ENCODE data around the gene HVCN1. TPM values are rescaled to one million over a fixed set of nuclear protein-coding genes. Genes with fewer than 3 reads are reported as not detected.

HVCN1 gene
- total RNA-seq, 1 donor = 5.6 TPM

DNA sequence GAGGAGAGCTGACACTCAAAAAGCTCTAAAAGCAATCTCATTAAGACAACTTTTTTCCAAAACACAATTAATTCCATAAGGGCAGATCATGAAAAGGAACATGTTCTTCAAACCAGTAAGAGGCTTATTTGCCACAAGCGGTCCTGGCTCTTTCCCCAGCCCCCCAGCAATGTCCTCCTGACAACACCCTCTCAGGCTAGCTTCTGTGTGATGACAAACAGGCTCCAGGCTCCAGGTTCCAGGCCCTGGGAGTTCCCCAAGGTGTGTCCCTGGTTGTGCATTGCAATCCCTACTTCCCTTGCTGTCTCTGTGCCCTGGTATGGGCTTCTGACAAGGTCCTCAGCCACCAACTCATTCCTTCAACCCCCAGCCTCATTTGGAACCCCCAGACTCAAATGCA, 8.9 kb downstream of the HVCN1 start:
- no peak overlapping the region for H3K4me3 ChIP-seq (ENCODE audit: low read depth, low read length)
- TF ChIP-seq, protein P1, sequence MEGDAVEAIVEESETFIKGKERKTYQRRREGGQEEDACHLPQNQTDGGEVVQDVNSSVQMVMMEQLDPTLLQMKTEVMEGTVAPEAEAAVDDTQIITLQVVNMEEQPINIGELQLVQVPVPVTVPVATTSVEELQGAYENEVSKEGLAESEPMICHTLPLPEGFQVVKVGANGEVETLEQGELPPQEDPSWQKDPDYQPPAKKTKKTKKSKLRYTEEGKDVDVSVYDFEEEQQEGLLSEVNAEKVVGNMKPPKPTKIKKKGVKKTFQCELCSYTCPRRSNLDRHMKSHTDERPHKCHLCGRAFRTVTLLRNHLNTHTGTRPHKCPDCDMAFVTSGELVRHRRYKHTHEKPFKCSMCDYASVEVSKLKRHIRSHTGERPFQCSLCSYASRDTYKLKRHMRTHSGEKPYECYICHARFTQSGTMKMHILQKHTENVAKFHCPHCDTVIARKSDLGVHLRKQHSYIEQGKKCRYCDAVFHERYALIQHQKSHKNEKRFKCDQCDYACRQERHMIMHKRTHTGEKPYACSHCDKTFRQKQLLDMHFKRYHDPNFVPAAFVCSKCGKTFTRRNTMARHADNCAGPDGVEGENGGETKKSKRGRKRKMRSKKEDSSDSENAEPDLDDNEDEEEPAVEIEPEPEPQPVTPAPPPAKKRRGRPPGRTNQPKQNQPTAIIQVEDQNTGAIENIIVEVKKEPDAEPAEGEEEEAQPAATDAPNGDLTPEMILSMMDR (IDR thresholded peaks at IDR 0.05; ENCODE audit: insufficient read depth, low read depth, low read length) = no peak
- DNase-seq (ENCODE audit: low read depth) = no peak

DNA sequence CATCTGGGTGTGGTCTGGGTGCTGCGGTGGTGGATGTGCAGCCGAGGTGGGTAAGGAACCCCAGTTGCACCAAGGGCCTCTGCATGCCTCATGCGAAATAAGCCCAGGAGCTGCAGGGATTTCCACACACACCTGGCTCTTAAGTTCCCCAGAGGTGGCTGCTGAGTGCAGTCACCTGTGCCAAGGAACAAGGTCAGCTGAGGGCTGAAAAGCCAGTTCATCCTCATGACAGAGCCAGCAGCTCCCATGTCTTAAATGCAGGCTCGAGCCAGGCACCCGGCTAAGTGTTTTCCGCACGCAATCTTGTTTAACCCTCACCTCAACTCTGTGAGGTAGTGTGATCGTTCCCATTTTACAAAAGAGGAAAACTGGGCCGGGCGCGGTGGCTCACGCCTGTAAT, 9.7 kb downstream of the HVCN1 start:
- no peak for DNase-seq (ENCODE audit: low read depth)
- TF ChIP-seq, protein P1 (IDR thresholded peaks at IDR 0.05; ENCODE audit: insufficient read depth, low read depth, low read length) = no peak
- no peak overlapping the region for H3K4me3 ChIP-seq (ENCODE audit: low read depth, low read length)

DNA sequence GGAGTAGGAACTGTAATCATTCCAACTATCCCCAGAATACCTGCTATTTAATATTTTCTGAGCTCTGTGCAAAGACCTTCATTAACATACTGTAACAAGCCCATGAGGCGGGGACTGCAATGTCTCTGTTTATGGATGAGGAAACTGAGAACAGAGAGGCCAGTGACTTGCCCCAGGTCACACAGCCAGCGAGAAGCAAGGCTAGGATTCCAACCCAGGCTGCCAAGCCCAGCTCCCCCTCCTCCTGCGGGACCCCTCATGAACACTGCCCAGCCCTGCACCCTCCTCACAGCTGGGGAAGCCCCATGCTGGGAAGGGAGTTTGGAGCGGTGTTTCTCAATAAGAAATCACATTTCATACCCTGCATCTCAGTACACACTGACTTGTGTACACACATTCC, 10.9 kb downstream of the HVCN1 start:
- no peak overlapping the region for H3K4me3 ChIP-seq (ENCODE audit: low read depth, low read length)
- TF ChIP-seq, protein P1 (IDR thresholded peaks at IDR 0.05; ENCODE audit: insufficient read depth, low read depth, low read length) = no peak
- DNase-seq (ENCODE audit: low read depth) = no peak

DNA sequence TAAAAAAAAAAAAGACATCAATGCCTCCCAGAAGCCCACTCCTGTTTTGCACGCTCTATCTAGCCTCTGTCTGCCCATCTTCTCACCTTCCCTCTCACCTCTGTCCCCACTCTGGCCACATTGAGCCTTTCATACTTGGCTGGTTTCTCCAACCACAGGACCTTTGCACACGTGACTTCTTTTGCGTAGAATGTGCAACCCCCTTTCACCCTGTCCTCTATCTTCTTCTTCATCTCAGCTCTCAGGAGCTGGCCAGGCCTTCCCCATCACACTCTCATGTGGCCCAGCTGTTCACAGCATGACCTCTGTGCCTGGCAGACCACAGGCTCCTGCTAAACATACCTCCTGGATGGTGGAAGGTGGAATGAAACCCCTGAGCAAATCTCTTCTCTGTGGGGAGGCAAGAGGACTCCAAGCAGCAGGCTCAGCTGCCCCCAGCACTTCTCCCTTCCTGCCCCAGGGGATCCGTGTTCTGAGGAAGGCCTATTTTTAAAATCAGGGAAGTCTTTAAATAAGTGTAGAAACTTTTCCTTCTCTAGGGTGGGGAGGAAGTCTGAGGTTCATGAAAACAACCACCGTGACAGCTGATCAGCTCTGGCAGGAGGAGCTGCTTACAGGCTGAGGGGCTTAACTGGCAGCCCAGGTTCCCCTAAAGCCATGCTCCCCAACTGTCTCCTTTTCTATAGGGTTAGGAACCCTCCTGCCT, 11.6 kb downstream of the HVCN1 start:
- TF ChIP-seq, protein P1 (IDR thresholded peaks at IDR 0.05; ENCODE audit: insufficient read depth, low read depth, low read length) = no peak
- H3K4me3 ChIP-seq (ENCODE audit: low read depth, low read length) = no peak overlapping the region
- DNase-seq (ENCODE audit: low read depth) = no peak

DNA sequence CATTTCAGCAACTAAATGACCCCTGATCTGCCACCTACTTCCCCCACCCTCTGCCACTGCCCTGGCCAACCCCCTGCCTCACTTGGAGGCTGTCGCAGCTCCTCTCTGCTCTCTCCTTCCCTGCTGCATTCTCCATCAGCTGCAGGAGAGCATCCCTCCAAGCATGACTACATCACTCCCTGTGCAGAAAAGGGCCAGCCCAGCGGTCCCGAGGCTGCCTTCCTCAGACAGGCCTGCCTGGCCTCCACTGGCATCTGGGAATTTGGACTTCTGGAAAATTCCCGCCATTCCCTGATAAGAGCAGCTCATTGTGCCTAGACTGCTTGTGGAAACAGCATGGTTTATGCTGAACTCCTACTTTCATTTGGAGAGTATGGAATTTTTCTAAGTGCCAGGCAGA, 12.7 kb downstream of the HVCN1 start:
- TF ChIP-seq, protein P1 (IDR thresholded peaks at IDR 0.05; ENCODE audit: insufficient read depth, low read depth, low read length) = no peak
- H3K4me3 ChIP-seq (ENCODE audit: low read depth, low read length) = no peak overlapping the region
- no peak for DNase-seq (ENCODE audit: low read depth)

DNA sequence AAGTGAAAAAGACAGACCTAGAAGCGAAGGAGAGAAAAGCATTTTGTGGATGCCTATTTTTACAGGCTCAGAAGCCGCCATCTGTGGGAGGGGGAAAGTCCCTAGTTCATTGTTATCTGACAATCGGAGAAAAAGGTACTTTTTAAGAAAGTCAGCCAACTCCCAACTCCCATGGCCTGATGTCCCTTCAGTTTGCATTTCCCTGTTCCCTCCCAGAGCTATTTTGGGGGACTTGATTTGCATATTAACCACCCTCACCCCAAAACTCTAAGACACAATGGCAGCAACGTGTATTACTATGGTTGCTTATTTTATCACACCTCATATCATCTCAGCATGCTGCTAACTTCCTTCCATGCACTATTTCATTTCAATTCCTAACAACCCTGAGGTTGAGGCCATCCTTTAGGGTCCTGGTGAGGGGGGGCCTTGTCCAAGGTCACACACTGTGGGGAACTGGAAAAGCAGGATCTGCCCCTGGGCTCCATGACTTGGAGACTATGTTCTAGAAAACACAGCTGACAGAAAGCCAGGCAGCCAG, 18.7 kb downstream of the HVCN1 start:
- DNase-seq (ENCODE audit: low read depth) = no peak
- H3K4me3 ChIP-seq (ENCODE audit: low read depth, low read length) = no peak overlapping the region
- TF ChIP-seq, protein P1 (IDR thresholded peaks at IDR 0.05; ENCODE audit: insufficient read depth, low read depth, low read length) = no peak

DNA sequence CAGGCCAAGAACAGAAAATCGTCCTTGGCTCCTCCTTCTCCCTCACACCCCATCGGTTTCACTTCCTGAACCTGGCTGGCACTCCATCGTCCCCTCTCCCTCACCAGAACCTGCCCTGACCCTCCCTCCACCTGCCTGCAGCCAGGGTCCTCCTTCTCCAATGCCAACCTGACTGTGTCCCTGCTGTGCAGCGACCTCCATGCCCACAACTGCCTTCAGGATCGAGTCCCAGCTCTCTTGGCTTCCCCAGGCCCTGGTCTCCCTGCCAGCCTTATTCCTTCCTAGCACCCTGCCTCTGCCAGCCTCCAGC, 19.8 kb downstream of the HVCN1 start:
- DNase-seq (ENCODE audit: low read depth) = no peak
- TF ChIP-seq, protein P1 (IDR thresholded peaks at IDR 0.05; ENCODE audit: insufficient read depth, low read depth, low read length) = no peak
- H3K4me3 ChIP-seq (ENCODE audit: low read depth, low read length) = no peak overlapping the region
